GM10248 (cell line): ENCODE measurements around the gene GPR158.

ENCODE experiments used
- CTCF ChIA-PET: fragments of 300-600 bp; sonication (Branson Sonifier 250); formaldehyde crosslinking; extraction: SDS; loops from one replicate; lab custom pipeline; 2021; ENCODE audit warnings: antibody characterized with exemption; lab: Yijun Ruan, JAX
- POLR2A ChIA-PET: fragments of 350-650 bp; sonication (Branson Sonifier 250); formaldehyde crosslinking; extraction: SDS; loops from one replicate; lab custom pipeline; 2020; ENCODE audit warnings: antibody characterized with exemption; lab: Yijun Ruan, JAX
- DNase-seq: peaks from one replicate; pipeline ENCODE4 v3.0.0; 2012; ENCODE audit errors: extremely low spot score
- TF ChIP-seq, protein P1 (sequence below): IDR thresholded peaks from 2 replicates; pipeline ENCODE4 v1.5.1; 2012; ENCODE audit warnings: mild to moderate bottlenecking, low read depth; ENCODE audit errors: extremely low read depth, missing control alignments, control extremely low read depth

The GPR158 gene

GRCh38 chr10:25441270-25441669 is 266.5 kb downstream of the GPR158 start:
- TF ChIP-seq, protein P1, sequence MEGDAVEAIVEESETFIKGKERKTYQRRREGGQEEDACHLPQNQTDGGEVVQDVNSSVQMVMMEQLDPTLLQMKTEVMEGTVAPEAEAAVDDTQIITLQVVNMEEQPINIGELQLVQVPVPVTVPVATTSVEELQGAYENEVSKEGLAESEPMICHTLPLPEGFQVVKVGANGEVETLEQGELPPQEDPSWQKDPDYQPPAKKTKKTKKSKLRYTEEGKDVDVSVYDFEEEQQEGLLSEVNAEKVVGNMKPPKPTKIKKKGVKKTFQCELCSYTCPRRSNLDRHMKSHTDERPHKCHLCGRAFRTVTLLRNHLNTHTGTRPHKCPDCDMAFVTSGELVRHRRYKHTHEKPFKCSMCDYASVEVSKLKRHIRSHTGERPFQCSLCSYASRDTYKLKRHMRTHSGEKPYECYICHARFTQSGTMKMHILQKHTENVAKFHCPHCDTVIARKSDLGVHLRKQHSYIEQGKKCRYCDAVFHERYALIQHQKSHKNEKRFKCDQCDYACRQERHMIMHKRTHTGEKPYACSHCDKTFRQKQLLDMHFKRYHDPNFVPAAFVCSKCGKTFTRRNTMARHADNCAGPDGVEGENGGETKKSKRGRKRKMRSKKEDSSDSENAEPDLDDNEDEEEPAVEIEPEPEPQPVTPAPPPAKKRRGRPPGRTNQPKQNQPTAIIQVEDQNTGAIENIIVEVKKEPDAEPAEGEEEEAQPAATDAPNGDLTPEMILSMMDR, result no peak
- no peak for DNase-seq
- ChIA-PET CTCF (no interaction called here), POLR2A (no interaction called here)

GRCh38 chr10:25444266-25444665 is 269.5 kb downstream of the GPR158 start:
- DNase-seq, result no peak
- TF ChIP-seq, protein P1, result no peak
- ChIA-PET CTCF (no interaction called here), POLR2A (no interaction called here)

DNA sequence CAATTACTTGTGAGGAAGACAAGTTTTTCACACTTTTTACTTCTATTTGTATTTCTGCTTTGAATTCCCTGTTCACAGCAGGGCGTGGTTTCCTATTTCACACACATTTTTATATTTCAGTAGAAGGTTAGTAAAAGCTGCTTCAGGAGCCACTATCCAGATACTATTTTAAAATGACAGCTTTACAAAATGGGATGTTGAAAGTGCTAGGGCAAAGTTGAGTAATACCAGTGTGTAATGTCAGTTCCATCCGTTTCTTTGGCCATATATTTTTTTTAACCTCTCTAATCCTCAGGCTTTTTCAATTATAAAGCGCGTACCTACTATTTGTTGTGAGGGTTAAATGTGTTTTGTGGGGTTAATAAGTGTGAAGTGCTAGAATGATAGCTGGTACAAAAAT is 276.6 kb downstream of the GPR158 start:
- CTCF ChIA-PET, result no interaction called here
- POLR2A ChIA-PET, result no interaction called here
- TF ChIP-seq, protein P1, result no peak
- no peak for DNase-seq

DNA sequence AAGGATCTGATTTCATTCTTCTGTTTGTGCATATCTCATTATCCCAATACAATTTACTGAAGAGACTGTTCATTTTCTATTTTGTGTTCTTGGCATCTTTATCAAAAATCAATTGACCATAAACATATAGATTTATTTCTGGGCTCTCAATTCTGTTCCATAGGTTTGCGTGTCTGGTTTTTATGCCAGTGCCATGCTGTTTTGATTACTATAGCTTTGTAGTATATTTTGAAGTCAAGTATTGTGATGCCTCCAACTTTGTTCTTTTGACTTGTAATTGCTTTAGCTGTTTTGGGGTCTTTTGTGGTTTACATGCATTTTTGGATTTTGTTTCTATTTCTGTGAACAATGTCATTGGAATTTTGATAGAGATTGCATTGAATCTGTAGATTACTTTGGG is 278.8 kb downstream of the GPR158 start:
- POLR2A ChIA-PET, result no interaction called here
- no peak for DNase-seq
- TF ChIP-seq, protein P1, result no peak
- CTCF ChIA-PET, result no interaction called here

GRCh38 chr10:25455980-25456567 is 281.3 kb downstream of the GPR158 start:
- POLR2A ChIA-PET, result no interaction called here
- no peak for DNase-seq
- CTCF ChIA-PET, result no interaction called here
- TF ChIP-seq, protein P1, result no peak

DNA sequence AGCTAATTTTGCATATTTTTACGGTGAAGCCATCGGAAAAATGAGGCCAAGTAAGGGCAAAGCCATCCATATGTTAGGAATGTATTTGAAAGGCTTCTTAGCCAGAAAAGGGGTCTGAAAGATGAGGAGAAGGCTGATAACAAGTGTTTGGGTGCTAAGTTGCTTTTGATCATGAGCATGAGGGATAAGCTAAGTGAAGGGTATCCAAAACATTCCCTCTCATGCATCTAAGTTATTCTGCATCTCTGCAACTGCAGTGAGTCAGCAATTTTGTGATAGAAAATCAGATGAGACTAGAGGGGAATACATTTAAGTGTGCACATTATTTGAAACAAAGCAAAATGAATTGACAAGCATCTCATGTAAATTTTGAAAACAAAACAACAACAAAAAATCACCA is 282.8 kb downstream of the GPR158 start:
- ChIA-PET POLR2A (no interaction called here), CTCF (no interaction called here)
- no peak for DNase-seq
- TF ChIP-seq, protein P1, result no peak
